ENCODE data around the gene CCDC124. TPM values are rescaled to one million over a fixed set of nuclear protein-coding genes. Genes with fewer than 3 reads are reported as not detected.

The CCDC124 gene
- total RNA-seq, 1 experiment from 2014 or later = 165 TPM

DNA sequence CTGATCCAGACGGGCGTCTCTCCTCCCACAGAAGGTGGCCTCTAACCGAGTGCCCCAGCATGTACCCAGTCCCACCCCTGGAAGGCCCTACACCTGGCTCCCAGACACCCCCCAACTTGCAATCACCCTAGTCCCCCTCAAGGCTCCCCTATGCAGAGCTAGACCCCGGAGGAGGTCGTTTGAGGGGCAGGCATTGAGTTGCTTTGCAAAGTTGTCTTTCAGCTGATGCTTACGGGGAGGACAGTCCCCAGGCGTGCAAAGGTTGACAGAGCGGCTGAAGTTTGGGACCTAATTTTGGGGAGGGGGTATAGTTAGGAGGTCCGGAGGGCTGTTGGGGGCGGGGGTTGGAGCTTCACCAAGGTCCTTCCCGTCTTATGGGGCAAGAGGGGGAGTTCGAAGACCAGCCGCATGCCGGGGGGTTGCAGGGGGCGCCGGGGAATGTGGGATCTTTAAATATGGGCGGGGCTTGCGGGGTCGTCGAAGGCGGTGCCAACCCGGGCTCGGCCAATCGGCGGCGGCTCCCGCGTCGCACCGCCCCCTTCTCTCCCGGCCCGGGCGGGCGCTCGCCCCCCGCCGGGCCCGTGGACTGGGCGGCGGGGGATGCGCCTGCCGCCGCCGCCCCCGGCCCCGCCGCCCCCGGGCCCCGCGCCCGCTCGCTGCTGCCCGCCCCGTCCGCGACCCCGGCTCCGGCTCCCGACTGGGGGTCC is 33.9 kb downstream of the CCDC124 start, which contains the start of gene KCNN1:
Gene KCNN1, plus strand, starts transcription at position 558 of the 707 bp plus-strand sequence. CDS start 6,782 bp downstream, outside the sequence.
- no peak within 1 kb of the TSS for H3K4me2 ChIP-seq (ENCODE audit: low read length)
- H3K9ac ChIP-seq (ENCODE audit: low read length) = no peak within 1 kb of the TSS
- TF ChIP-seq, protein P1, sequence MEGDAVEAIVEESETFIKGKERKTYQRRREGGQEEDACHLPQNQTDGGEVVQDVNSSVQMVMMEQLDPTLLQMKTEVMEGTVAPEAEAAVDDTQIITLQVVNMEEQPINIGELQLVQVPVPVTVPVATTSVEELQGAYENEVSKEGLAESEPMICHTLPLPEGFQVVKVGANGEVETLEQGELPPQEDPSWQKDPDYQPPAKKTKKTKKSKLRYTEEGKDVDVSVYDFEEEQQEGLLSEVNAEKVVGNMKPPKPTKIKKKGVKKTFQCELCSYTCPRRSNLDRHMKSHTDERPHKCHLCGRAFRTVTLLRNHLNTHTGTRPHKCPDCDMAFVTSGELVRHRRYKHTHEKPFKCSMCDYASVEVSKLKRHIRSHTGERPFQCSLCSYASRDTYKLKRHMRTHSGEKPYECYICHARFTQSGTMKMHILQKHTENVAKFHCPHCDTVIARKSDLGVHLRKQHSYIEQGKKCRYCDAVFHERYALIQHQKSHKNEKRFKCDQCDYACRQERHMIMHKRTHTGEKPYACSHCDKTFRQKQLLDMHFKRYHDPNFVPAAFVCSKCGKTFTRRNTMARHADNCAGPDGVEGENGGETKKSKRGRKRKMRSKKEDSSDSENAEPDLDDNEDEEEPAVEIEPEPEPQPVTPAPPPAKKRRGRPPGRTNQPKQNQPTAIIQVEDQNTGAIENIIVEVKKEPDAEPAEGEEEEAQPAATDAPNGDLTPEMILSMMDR (conservative IDR thresholded peaks at IDR 0.05; ENCODE audit: low read depth, low read length) = no peak
- TF ChIP-seq EZH2 (IDR thresholded peaks at IDR 0.05; ENCODE audit: low read length, unreplicated experiment) (no peak), EZH2phosphoT487 (IDR thresholded peaks at IDR 0.05; ENCODE audit: borderline replicate concordance, low read length) (no peak)
- no peaks in the 10 kb centered on the region for H3K36me3 ChIP-seq (ENCODE audit: low read depth, low read length)
- no peak within 1 kb of the TSS for H3K4me3 ChIP-seq (ENCODE audit: low read length)
- H4K20me1 ChIP-seq (ENCODE audit: low read length) = no peaks in the 10 kb centered on the region
- H3F3A ChIP-seq (ENCODE audit: low read length, unreplicated experiment) = no peaks in the 10 kb centered on the region
- DNase-seq (no peak), ATAC-seq (no peak)
- H3K79me2 ChIP-seq (ENCODE audit: low read length) = no peaks in the 10 kb centered on the region
- CTCF ChIA-PET = no interaction called here
- H3K9me2 ChIP-seq (replicated peaks; ENCODE audit: low read length) = no peaks in the 10 kb centered on the region
- H3K4me1 ChIP-seq (ENCODE audit: insufficient read depth, low read length) = no peaks in the 10 kb centered on the region
- no peaks in the 10 kb centered on the region for H3K27me3 ChIP-seq (ENCODE audit: low read length)
- no peak within 1 kb of the TSS for H3K27ac ChIP-seq (ENCODE audit: low read length)
- intact Hi-C loops (cut with micrococcal nuclease) = no loop called here
- H2AFZ ChIP-seq (ENCODE audit: low read length) = no peak within 1 kb of the TSS
- POLR2A ChIA-PET (ENCODE audit: unreplicated experiment) = no interaction called here
- BruUV-seq (replicated peaks) = no TSS peak
- no peaks in the 10 kb centered on the region for H3K9me3 ChIP-seq (ENCODE audit: low read length)

DNA sequence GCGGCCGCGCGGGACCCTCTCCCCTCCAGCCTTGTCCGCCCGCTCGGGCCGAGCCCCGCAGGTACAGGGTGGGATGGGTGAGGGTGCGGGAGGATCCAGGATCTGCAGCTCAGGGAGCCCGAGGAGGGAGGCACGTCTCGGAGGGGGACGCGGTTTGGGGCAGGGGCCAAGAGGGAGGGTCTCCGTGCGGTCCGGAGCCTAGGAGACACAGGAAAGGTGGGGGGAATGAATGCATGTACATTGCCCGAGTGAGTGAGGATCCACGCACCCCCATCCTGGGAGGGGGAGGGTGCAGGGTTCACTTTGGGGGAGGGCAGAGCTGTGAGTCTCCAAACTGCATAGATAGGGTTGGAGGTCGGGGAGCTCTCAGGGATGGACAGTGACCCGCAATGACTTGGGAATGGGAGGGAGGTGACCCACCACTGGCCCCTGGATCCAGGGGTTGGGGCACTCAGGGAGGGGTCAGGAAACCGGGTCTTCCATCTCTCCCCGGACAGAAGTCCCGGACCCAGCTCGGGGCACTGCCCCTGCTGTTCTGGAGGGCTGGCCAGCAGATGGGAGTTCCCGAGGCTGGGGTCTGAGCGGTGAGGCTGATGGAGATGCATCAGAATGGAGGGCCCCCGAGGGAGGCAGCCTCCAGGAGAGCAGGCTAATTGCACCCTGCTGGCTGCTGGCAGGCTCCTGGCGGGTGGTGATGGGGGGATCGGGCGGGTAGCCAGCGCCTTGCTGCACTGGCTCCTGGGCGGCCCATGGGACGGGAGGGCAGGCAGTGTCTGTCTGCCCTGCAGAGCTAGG is 34.6 kb downstream of the CCDC124 start:
- H3K4me2 ChIP-seq (ENCODE audit: low read length) = no peak overlapping the region
- no peaks in the 10 kb centered on the region for H3K36me3 ChIP-seq (ENCODE audit: low read depth, low read length)
- CTCF ChIA-PET = no interaction called here
- intact Hi-C loops (cut with micrococcal nuclease) = no loop called here
- no peaks in the 10 kb centered on the region for H3K9me3 ChIP-seq (ENCODE audit: low read length)
- POLR2A ChIA-PET (ENCODE audit: unreplicated experiment) = no interaction called here
- H3K4me3 ChIP-seq (ENCODE audit: low read length) = no peak overlapping the region
- no peaks in the 10 kb centered on the region for H3F3A ChIP-seq (ENCODE audit: low read length, unreplicated experiment)
- H3K27ac ChIP-seq (ENCODE audit: low read length) = no peak overlapping the region
- H4K20me1 ChIP-seq (ENCODE audit: low read length) = no peaks in the 10 kb centered on the region
- H3K9ac ChIP-seq (ENCODE audit: low read length) = no peak overlapping the region
- BruUV-seq (replicated peaks) = no TSS peak
- H3K27me3 ChIP-seq (ENCODE audit: low read length) = no peaks in the 10 kb centered on the region
- ATAC-seq = no peak
- TF ChIP-seq, protein P1 (conservative IDR thresholded peaks at IDR 0.05; ENCODE audit: low read depth, low read length) = no peak
- TF ChIP-seq EZH2phosphoT487 (IDR thresholded peaks at IDR 0.05; ENCODE audit: borderline replicate concordance, low read length) = no peak
- TF ChIP-seq EZH2 (IDR thresholded peaks at IDR 0.05; ENCODE audit: low read length, unreplicated experiment) = no peak
- no peaks in the 10 kb centered on the region for H3K4me1 ChIP-seq (ENCODE audit: insufficient read depth, low read length)
- no peak overlapping the region for H2AFZ ChIP-seq (ENCODE audit: low read length)
- no peaks in the 10 kb centered on the region for H3K9me2 ChIP-seq (replicated peaks; ENCODE audit: low read length)
- no peaks in the 10 kb centered on the region for H3K79me2 ChIP-seq (ENCODE audit: low read length)
- no peak for DNase-seq

Measured in PC-3 (cell line).